ENCODE data around the gene TLE4.
"Not testable (repeated sequence)": the region's sequence is repeated elsewhere in the genome, so short reads cannot be mapped to it uniquely, and the experiment has no call there.

Gene TLE4

GRCh38 chr9:79571309-79572031, at the start of gene TLE4:
TLE4 (plus strand) TSS chr9:79571965; CDS start chr9:79572791, 826 bp downstream.
- DNase-seq, result peak; percentile 98

GRCh38 chr9:79522793-79523192, 49.0 kb upstream of the TLE4 start:
- DNase-seq, result no peak

DNA sequence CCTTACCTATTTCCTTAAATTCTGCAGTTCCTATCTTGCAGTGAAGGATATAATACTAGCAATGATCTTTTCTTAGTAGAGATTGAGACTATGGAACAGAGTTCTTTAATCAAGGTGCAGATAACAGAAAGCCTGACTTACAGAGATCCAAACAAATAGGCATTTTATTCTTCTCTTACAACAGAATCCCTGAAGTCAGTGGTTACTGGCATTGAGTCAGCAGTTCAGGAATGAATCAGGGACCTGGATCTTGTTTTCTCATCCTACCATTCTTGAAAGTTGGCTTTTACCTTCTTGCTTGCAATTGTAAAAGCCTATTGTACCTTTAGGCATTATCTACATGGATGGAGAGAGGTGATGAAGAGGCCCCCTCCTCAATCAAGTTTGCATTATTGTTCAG, 47.5 kb upstream of the TLE4 start:
- no peak for DNase-seq

DNA sequence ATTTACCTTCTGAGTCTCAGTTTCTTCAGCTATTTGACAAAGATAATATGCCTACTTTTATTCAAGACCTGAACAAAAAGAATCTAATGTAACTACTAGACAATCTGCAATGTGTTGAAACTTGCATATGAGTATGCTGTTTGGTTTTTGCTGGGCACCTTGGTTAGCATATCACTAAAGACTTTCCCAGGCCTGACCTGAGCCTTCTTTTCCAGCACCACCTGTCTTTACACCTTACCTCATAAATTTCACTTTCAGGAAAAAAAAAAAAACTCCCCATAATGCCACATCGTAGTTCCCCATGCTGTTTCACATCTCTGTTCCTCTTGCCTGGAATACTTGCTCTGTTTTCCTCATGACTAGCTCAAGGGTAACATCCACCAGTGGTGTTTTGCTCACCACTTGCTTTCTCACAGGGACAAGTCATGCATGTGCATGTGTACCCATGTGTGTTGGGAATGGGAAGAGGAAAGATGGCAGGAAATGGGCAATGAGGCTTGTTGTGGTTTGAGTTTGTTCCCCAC, 45.6 kb upstream of the TLE4 start:
- DNase-seq, result no peak

DNA sequence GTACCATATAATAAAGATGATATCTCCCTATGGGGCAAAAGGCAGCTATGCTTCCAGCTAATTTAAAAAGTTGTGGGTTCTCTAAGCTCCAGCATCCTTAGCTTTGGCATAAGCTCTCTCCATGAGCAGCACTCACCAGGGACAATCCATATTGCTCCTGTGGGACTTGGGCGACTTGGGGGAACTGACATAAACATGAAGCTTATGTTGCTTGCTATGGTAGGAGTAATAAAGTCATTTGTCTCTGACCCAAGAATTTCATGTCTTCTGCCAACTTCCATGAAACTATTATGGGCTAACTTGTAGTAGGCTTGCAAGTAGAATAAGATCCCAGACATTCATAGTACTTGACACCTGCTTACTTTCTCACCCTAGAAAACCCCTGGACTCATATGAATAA, 36.2 kb upstream of the TLE4 start:
- DNase-seq, result no peak

- DNase-seq, result no peak
Measured at GRCh38 chr9:79537838-79538237, 33.9 kb upstream of the TLE4 start.

- DNase-seq, result no peak
Measured at GRCh38 chr9:79542735-79543620, 28.8 kb upstream of the TLE4 start.

DNA sequence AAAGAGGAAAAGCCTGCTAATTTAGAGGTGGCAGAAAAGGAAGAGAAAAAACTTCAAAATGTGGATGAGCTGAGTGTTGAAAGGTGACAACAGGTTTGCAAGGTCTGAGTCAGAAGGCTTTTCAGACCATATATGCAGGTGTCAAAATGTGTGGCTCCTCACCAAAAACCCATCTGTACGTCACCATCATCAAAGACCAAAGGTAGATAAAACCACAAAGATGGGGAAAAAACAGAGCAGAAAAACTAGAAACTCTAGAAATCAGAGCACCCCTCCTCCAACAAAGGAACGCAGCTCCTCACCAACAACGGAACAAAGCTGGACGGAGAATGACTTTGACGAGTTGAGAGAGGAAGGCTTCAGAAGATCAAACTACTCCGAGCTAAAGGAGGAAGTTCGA, 27.4 kb upstream of the TLE4 start:
- DNase-seq, result not testable (repeated sequence)

DNA sequence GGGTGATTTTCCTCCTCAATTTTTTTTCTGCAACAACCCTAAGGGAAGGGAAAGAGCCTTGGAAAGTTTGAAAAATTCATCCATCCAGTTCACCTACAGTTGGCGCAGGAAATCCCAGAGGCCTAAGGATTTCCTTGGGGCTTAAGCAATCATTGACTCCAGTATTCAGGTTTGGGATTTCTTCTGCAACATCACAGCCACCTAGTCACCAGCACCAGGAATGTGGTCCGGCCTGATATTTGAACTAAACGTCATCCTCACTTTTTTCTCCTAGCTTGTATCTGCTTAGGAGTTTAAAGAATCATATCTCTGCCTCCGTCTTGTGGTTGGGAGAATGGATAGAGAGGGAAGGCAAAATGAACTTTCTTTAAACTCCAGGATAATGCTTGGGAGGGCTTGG, 20.2 kb upstream of the TLE4 start:
- DNase-seq, result no peak

DNA sequence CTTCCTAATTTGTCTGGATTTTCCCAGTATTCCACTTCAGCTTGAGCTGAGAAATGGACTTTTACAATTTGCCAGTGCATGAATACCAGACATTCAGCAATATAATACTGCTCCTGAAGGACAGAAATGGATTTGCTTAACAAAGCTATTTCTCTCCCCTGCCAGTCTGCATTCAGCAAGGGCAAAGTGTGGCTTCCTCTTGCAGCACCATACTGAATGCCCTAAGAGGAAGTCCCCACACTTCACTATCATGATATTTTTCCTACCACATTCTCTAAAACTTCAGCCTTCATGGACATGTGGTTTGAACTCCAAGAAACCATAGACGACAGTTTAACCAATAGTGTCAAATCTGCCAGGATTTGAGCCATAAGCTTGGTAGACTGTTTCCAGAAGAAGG, 19.8 kb upstream of the TLE4 start:
- DNase-seq, result no peak

- DNase-seq, result no peak
Measured at GRCh38 chr9:79555474-79556089, 16.2 kb upstream of the TLE4 start.

DNA sequence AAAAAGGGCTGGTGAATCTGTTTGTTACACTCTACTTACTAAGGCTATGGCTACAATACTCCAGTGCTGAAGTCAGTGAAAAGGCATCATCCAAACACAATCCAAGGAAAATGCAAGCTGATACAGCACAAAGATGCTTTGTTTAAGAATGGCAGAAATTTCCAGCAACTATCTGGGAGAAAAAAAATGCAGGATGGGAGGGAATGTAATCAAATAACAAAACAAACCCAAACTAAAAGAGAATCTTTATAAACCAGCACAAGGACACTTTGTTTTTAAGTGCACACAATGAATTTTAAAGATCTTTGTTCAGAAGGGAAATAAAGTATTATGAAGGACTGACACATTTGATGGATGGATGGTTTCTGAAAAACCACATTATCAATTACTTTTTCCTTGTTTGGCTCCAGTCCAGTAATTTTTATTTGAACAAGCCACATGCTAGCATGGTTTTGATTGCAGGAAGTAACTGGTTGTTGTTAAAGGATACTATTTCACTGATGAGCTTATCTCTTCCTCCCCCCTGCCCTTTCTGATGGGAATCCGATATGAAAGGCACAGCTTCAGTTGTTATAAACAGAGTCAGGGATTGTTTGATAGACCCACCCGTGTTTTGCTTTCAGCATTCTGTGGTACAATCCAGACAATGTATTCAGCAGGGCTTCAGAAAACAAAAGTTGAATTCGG, 12.1 kb upstream of the TLE4 start:
- DNase-seq, result no peak

DNA sequence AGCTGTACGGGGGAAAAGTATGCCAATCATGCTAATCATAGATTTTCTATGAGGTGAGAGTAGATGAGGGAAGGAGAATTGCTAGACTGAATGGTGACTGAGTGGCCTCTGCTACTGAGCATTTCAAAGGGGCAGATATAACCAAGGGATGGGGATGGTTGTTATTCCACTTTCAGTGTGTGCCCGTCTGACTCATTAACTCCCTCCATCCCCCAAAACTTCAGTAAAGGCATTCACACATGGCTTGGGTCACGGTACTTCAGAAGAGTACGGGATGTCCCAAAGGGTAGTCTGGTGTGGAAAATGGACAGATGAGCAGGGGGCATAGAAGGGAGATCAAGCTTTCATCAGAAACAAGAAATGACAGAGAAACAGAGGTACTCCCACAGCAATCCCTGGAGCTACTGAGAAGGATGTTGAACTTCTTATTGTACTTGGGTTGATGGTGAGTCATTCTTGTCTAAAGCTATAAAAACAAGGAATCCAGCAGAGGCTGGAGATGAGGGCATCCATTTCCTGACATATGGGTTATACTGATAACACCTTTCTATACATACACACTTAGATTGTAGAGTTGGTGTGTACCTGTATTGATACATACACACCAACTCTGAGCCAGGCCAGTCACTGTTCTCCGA, 8.9 kb upstream of the TLE4 start:
- no peak for DNase-seq

- DNase-seq, result no peak
Measured at GRCh38 chr9:79564105-79564504, 7.7 kb upstream of the TLE4 start.

DNA sequence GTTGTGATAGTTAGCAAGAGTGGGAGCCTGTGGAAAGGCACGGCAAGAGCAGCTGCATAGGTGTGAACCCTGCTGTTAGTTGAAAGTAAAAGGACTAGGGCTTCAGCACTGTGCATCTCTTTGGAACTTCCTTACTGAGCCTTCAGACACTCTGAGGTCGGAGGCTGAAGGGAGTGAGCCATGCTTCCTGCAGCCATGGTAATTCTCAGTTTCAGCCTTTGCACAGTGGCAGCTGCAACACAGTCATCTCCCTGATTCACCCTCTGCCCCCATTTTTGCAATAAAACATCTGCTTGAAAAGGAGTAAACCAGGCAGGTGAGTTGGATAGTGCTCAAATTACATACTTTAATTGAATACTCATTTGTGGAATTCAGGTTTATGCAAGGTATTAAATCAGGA, 6.5 kb upstream of the TLE4 start:
- DNase-seq, result no peak

GRCh38 chr9:79567671-79568098, 4.1 kb upstream of the TLE4 start:
- no peak for DNase-seq

DNA sequence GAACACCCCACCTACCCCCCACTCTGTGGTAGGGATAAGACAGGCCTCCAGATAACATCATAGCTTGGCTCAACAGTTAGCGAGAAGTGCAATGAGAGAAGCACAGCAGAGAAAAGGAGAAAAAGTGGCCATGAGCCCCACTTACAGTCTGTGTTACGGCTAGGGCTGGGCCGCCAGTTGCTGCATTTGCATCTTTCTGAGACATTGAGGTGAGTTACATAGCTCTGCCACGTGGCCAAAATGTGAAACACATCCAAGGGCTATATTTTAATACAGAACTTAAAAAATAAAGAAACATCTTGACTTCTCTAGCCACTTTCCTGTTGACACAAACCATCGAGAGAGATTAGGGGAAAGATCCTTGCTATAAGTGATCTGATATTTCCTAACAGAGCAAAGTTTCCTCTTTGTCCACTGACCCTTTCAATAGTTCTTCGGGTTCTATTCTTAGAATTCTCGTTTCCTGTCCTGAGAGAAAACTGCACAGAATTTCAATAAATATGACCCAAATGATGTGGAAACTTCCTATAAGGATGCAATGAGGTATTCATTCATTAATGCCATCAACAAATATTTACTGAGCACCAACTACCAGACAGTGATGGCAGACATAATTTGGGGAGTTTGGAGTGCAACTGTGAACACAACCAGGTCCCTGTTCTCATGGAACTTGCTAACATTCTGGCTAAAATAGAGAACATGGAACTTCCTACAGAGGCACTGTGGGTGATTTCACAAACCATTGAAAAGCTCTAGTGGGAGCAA, 3.2 kb upstream of the TLE4 start:
- no peak for DNase-seq

DNA sequence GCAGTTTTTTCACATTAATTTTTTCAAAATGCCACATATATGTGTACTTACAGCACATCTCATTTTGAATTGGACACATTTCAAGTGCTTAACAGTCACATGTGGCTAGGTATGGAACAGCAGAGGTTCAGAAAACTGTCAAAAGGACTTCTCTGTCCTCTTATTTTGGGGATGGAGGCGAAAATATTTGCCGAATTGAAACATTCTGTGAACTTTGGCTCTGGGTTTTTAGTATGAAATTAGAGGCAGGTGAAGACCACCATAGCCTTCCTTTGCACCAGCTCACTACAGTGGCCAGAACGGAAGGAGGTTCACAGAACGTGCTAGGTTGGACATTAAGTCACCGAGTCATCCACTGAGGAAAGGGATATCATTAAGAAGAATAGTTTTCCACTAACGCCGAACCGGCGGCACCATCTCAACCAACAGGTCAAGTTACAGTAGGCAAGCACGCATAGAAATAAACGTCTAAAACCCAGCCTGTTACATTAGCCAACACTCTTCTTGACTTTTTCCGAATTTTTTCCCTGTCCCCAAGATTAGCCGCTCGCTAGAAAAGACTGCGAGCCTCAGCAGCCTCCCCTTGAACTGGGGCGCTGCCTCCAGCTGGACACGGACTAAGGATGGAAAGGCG, 1.8 kb upstream of the TLE4 start:
- DNase-seq, result no peak

DNA sequence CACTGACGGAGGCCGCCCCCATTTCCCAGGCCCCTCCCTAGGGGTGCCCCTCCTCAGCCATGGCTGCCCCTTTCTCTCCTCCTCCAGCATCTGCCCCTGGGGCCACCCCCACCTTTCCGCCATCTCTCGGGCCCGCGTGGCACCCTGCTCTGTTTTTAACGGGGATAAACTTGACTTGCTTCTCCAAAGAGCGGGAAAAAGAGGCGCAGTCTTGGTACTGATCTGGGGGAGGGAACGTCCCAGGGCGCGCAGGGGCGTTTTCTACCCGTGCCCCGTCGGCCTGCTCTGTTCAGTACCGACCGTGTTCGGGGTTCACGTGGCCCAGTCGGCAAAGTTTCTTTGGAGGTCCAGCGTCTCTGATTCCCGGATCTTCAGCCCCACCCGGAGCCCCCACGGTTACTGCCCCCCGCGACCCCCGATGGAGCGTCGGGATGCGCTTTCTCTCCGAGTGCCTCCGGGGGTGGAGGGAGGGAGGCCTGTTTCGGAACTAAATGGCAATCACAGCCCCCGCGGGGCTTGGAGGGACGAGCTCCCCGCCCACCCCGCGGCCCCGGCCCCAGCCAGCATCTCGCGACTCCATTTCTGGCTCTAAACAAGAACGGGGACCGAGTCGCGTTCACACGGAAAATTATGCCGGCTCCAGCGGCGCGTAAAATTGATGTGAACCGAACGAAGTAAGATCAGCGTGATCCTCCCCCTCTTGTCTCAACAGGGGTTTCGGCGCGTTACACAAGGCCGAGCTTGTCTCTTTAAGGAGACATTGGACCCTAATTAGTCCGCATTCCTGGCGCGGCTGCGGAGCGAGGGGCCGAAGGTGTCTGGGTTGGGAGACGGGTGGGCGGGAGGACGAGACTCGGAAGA, 1.1 kb upstream of the TLE4 start:
- DNase-seq, result no peak

GRCh38 chr9:79572032-79572607, 355 bp downstream of the TLE4 start:
- DNase-seq, result no peak

Measured in NCI-H2081 treated with DMSO at 0.1 percent for 48 hours (cell line).